DMS153 treated with DMSO at 0.1 percent for 48 hours (cell line): ENCODE results near the gene MXD4.

ENCODE experiments used
- DNase-seq: peaks from one replicate; lab custom pipeline; 2025; ENCODE audit not compliant: unreplicated experiment; lab: John Stamatoyannopoulos, UW

MXD4 gene

DNA sequence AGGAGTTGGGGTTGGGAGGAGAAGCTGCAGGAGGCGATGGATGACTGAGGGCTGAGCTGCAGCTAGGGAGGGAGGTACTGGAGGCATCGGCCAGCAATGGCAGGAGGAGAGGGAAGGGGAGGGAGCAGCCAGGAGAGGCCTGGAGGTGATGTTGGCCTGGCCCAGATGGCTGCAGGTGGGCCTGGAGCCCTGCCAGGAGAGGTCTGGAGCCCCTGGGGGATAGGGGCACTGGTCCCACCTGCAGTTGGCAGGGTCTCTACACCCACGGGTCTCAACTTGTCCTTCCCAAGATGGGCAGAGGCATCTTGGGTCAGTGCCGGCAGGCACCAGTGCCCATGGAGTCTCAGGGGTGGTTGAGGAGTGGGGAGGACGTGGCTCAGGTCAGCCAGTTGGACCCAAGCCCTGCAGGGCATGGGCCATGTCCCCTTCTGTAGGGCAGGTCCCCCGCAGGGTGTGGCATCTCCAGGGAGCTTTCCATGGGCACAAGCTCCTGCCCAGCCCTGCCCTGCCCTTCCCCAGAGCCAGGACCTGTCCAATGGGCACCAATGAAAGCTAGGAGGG is 2.7 kb upstream of the MXD4 start:
- DNase-seq = no peak

DNA sequence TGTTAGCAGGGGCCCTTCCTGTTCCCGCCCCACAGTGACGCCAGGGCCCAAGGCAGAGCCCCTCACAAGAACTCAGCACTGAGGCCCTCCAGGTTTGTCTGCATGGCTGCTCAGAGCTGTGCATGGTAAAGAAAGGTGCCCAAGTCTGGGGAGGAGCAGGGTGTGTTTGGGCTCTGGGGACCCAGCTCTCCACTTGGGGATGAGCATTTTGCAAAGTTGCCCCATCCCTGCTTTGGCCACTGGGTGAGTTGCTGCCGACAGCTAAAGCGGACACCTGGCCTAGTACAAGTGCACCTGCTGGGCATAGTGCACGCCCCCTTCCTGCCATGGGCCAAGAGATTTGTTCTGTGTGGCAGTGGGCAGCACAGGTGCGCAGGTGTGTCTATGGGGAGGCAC is 2.0 kb upstream of the MXD4 start:
- DNase-seq = no peak

DNA sequence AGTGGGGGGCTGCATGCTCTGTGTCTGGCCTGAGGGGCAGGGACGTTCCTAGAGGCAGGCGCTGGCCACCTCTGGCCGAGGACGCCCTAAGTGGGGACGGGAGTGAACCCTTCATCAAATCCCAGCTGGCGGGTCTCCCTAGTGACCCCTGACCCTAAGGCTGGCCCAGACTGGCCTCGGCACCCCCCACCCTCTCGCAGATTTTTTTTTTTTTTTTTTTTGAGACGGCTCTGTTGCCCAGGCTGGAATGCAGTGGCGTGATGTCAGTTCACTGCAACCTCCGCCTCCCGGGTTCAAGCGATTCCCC is 988 bp upstream of the MXD4 start:
- DNase-seq = no peak

DNA sequence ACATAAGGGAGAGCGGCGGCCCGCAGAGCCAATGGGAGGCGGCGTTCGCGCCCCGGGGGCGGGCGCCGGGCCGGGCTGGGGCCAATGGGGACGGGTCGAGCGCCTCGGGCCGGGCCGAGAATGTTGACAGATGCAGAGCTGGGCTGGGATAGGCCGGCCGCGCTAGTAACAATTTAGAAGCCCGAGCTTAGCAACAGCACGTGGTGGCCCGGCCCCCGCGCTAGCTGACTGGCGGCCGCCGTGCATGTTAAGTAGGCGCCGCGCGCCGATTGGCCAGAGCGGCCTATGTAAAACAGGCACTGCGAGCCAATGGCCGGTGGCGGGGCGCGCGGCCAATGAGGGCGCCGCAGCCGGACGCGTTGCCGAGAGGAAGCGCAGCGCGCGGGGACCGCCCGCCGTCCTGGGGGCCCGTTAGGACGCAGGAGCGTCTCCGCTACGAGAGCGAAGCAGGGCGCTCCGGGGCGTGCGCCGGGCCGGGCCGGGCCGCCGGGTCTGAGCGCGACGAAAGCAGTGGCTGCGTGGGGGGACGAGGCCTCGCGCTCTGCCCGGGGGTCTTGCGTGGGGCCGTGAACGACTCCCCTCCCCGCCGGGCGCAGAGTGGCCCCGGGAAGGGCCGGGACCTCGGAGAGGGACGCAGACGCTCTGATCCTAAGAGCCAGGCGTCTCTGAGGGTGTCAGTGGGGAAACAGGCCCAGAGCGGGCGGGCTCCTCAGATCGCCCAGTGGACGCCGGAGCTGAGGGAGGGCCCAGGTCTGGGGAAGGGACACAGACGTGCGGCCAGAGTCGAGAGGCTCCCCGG is 435 bp upstream of the MXD4 start:
- peak; percentile 83 for DNase-seq

DNA sequence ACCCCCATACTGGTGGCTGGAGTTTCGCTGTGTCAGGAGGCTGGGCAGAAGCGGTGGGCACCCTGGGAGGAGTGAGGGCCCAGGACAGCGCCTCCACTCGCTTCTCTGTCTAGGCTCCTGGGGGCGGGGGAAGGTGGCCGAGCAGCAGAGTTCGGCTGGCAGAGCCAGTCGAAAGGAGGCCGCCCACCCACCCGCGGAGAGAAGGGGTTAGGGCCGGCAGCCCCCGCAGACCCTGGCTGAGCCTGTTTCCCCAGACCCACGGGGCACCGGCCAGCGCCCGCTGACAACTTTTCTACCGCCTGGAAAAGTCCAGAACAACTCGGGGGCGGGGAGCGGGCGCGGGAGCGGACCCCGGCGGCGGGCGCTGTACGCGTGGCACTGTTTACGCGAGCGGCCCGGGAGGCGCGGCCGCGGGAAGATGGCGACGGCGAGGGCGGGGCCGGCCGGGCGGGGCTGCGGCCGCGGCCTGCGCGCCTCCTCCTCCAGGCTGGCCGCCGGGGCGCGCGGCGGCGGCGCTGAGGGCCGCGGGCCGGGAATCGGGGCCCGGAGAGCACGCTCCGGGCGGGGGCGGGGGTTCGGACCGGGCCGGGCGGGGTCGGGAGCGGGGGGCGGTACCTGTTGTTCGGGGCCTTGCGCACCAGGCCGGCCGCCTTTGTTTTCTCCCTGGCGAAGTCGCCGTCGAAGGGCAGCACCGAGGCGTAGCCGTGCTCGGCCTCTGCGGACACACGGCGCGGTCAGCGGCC is 628 bp downstream of the MXD4 start:
- no peak for DNase-seq

DNA sequence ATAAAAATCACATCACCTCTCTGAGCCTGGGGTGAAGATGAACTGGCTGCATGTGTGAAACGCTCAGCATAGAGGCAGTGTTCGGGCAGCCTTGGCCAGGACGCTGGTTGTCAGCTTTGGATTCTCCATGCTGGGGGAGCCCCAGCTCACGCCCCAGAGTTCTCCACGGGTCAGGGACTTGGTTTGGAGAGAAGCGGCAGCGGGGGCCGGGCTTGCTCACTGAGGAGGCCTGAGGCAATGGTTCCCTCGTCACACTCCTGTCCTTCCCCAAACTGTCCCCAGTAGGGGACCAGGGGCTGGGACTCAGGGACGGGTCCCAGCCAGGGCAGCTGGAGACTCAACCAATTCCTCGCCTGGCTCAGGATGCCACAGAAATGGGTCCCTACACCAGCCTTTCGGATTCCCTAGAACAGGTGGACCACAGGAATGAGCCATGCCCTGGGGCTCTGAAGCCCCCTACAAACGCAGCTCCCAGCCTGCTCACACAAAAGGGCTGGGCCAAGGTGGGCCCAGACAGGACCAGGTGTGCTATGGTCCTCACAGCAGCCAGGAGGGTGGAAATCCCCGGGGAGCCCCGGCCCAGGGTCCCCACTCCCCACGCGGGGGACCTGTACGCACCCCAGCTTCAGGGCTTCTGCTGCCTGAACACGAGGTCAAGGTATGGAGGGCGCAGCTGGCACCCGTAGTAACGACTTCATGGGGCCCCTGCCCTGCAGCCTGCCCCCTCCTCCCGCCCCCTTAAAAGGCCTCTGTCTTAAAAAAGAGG is 1.4 kb downstream of the MXD4 start:
- no peak for DNase-seq

DNA sequence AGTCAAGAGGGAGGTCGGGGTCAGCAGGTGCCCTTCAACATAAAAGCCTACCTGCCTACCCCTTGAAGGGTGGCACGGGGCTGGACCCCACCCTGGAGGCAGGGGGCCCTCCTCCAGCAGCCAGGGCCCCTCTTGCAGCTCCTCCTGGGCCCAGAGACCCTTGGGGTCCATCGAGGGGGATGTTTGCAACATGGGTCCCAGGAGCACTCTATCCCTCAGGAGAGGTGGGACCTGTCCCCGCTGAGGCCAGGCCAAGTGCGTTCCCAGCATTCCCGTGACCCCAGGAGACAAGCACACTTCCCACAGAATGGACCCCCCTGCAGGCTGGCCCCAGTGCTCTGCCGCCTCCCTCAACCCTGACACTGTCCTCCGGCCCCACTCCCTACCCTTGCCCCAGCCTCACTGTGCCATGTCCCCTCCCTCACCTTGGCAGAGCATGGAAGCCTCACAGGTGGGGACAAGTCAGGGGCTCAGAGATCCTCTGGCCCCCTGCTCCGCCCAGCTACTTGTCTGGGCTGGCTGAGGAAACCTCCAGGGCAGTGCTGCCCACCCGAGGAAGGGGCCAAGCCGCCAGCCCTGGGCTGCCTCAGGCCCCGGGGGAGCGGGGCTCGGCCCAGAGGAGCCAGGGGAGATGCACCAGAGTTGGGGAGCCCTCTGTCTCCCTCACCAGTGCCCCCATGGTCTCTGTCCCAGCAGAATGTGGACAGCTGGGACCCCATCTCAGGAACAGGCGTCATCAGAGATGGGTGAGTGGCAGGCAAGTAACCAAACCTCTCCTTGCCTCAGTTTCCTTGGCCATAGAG is 2.2 kb downstream of the MXD4 start:
- no peak for DNase-seq

DNA sequence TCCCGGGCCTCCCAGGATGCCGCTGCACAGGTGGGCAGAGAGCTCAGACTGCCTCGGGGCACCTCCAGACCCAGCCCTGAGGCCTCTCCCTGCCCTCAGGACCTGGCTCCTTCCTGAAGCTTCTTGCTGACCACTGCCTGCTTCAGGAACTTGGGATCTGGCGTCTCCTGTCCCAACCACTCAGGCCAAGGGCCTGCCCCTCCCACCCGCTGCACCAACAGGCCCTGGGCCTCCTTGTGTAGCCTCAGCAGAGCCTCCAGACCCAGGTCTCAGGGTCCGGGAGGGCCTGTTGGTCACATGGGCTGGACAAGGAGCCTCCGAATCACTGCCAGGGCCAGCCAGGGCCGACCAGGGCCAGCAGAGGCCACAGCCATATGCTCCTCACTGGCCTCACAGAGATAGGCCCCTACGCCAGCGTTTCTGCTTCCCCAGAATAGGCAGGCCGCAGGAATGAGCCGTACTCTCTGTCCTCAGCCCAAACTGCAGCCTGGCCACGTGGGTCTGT is 2.8 kb downstream of the MXD4 start:
- DNase-seq = no peak

DNA sequence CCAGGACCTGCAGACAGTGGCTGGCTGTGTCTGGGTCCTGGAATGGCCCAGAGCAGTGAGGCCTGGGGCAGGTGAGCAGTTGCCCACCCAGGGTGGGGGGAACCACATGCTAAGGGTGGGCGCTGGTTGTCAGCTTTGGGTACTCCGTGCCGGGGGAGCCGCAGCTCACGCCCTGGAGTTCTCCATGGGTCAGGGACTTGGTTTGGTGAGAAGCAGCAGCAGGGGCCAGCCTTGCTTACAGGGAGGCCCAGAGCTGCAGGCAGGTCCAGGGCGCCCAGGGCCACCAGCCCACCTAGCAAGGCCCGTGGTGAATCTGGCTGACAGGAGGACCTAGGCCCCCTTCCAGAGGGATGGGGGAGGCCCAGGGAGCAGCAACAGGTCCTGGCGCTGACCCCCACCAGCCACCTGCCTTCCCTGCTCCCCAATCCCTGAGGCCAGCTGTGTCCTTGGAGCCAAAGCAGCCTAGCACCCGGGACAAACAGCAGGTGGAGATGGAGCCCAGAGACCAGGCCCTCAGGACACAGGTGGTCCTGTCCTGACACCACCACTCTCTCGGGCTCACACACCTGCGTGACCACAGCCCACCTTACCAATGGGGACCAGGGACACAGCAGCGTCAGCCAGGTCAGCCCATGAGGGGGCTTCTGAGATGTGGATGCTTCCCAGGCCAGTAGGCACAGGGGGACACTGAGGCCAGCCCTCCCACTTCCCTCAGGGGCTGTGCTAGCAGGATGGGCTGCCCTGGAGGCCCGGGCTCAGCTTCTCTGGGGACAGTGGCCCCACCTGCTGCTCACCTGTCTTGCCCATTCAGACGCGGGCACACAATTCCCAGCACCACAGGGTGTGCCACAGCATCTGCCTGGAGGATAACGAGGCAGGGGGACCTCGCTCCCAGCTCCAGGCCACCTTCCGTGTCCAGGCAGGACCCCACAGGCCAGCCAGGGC is 3.5 kb downstream of the MXD4 start:
- DNase-seq = no peak

DNA sequence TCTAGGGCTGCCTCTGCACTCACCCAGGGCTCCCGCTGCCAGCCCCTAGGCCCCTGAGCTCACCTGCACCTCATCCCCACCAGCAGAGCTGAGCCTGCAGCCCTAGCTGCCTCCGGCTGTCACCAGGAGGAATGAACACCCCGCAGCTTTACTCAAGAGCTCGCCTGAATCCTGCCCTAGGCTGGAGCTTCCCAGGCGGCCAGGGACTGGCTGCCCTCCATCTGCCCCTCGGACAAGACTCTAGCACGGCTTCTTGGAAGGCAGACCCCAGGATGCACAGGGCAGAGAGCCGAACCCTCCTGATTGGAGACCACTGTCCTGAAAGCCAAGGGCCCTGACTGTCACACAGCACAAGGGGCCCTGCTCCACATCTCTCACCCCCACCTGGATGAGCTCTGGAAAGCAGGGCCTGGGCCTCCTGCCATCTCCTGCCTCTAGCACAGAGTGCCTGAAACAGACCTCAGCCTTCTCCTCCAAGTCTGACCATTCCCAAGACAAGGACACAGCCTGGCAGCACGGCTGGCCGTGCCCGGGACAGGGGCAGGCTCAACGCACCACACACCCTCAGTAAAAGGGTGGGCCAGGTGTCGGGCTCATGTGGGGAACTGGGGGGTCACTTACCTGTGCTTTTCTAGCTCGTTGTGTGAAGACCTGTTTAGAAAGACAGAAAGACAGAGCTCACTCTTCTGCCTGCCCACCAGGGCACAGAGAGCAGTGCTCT is 4.4 kb downstream of the MXD4 start:
- DNase-seq = no peak

DNA sequence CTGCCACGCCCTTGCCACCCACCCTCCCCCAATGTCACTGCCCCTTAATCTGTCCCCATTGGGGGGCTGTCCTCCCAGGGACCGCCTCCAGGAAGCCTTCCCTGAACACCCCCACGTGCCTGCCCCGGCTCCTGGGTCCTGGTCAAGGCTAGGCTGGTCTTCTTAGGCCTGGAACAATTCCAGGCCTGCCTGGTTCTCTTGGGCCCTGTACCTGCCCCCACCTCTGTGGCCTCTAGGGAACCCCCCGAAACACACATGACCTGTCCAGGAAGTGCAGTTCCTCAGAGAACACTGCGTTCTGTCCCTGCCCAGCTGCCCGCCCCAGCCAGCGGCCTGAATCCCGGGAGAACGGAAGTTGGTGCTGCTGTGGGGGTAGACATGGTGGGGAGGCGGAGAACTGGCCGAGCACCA is 5.1 kb downstream of the MXD4 start:
- no peak for DNase-seq

DNA sequence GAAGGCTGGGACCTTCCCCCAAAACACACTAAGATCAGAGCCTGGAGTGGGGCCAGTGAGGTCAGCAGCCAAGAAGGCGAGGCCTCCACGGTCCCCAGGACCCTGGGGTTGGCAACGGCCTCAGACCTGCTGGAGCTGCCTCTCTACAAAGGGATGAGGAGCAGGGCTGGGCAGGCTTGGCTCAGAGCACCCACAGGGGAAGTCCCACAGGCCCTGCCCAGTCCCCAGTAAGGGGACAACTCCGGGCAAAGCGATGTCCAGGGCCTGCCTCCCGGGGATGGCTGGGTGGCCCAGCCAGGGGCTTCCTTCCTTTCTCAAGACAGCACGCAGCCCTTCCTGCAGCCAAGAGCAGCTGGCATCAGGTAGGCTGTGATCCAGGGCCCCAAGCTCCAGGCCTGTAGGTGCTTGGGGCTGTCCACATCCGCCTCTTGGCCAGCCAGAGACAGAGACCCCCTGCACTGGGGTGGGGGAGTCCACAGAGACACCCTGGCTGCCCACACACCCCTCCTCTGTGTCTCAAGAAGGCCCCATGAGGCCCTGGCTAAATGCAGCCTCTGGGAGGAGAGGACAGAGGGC is 5.7 kb downstream of the MXD4 start:
- DNase-seq = no peak

DNA sequence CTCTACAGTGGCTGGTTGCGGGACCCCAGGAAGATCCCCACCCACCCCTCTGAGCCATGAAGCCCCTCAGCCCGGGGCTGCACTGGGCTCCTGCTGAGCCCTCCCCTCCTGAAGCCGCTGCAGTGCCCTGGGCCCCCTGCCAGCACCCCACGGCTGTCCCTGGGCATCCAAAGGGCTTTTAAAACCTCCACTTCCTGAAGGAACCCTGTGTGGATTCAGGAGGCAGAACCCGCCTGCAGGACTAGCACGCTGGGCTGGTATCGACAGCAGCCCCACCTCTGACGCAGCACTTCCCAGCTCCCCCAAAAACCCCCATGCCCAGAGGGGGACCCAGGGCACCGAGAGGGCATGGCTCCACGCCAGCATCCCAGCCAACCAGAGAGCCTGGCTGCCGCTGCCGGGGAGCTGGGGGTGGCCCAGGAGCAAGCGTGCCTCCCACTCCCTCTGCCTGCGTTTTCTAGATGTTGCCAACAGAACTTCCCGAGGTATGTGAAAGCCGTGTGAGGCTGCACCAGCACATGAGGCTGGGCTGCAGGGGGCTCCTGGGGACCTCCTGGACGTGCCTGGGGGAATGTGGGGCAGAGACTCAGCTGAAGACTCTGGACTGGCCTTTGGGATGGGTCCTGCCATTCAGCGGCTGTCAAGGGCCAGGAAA is 6.3 kb downstream of the MXD4 start:
- no peak for DNase-seq

DNA sequence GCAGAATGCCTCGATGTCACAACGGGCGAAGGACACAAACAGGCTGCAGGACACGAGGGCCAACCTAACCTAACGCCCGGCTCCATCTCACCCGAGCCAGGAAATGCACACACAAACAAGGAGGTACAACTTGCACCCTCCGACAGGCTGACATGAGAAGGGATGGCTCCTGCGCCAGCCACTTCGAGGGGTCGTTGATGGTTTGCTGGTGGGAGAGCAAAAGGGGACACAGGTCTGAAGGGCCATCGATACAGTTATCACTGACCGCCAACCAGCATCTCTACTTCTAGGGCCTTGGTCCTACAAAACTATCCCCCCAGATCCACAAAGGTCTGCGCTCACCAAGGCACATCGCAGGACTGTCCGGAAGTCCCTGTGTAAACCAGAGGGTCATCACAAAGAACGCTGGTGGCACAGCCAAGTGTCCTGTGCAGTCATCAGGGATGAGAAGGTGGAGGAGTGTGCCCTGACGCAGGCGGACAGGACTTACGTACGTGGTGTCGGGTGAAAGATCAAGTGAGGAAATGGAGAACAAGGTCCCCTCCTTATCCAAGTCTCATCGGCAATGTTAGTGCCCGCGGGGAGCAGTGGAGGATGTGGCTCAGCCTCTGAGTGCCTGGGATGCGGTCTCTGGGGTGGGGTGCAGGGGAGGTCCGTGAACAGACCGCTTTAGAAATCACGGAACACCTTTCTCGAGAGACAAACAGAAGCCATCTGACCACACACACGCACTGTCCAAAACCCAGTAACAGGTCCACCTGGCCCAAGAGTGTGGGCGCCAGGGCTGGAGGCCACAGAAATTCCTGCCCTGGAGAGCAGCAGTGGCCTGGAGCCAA is 7.0 kb downstream of the MXD4 start:
- DNase-seq = no peak

DNA sequence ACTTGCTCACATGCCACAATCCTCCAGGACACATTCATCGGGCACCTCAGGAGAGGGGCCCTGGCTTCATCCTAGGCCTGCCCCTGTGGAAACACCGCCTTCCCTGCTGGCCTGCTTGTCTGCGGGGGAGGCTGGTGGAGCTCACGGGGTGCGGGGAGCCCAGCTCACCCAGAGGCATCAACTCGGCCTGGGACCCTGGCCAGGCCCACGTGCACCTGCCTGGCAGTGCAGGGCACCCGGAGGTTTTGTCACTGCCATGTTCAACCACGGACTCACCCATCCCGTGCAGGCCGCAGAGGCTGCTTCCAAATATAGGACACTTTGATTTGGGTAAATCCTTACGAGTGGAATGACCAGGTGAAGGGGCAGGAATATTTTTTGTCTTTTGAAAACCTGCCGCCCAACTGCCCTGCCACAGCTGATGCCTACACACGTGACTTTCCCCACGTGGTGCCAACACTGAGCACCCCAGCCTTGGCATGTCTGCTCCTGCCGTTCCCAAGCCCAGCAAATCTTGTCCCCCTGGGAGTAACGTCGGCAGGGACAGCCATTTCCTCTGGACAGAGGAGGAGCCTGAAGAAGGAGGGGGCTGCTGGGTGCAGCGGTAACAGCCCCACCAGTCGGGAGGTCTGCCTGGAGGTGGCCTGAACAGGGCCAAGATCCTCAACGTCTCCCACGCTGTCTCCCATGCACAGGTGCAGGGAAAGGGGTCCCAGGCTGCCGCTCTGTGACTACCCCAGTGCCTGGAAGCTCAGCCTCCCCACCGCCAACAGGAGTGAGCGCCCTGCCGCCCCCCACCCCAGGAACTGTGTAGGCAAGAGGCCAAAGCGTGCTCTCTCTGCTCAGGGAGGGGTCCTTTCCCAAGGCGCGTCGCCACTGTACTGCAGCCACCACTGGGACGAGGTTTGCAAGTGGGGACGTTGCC is 8.5 kb downstream of the MXD4 start:
- DNase-seq = no peak

DNA sequence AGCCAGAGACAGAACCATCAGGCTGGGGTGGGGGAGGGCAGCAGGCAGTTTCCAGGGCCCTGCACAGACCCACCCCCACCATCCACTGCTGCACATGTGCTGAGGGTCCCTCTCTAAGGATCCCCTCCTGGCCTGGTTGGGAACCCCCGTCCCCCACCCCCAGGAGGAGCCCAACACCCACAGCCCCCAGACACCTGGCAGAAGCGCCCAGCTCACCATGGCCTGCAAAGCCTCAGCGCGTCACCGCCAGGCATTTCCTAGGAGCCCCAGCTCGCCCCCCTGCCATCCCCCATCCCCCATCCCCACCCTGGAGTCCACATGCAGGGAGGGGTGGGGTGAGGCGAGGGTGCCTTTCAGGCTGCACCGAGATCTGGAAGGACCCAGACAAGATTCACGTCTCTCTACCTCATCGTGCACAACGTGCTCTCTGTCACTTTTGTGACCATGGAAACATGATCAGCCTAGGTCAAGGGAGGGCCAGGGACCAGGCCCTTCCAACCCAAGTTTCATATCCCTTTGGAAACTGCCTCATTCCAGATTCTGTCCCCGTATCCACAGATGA is 9.3 kb downstream of the MXD4 start:
- DNase-seq = no peak
